SK-MEL-5 (cell line): ENCODE data around the gene LRRC31. TPM values are rescaled to one million over a fixed set of nuclear protein-coding genes. Genes with fewer than 3 reads are reported as not detected.

Experiments used
- DNase-seq: peaks from one replicate; pipeline ENCODE4 v3.0.0-alpha.2; 2016; ENCODE audit warnings: low read depth, low spot score
- in situ Hi-C: cut with HindIII; loops from 2 replicates; pipeline ENCODE4 v1.10.0; 2016; ENCODE audit warnings: low sequenced_read_pairs, high pct_unique_total_duplicates, low pct_unique_long_range_greater_than_20kb
- total RNA-seq: library from RNA; depleted of rRNA; stranded (reverse); fragments of >200 nt; shearing (Covaris generic); gene quantifications from 2 replicates; pipeline ENCODE4 v1.2.3, GENCODE V29; 2014

LRRC31 gene
- total RNA-seq, 1 experiment from 2014 or later = not detected

DNA sequence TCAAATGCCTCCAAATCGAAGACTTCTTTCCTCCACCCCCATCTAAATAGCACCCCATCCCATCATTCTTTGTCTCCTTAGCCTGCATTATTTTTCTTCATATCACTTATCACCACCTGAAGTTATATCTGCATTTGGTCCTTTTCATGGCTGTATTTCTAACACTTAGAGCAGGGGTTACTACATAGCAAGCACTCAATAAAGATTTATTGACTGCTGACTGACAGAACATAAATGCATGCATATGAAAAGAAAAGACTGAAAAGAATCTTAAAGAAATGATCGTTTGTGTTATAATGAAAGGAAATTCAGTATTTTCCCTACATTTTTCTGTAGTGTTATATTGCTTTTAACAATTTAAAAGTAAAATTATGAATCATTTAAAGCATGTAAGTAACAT is 1.4 kb downstream of the LRRC31 start:
- DNase-seq = no peak
- in situ Hi-C loops = no loop called here

DNA sequence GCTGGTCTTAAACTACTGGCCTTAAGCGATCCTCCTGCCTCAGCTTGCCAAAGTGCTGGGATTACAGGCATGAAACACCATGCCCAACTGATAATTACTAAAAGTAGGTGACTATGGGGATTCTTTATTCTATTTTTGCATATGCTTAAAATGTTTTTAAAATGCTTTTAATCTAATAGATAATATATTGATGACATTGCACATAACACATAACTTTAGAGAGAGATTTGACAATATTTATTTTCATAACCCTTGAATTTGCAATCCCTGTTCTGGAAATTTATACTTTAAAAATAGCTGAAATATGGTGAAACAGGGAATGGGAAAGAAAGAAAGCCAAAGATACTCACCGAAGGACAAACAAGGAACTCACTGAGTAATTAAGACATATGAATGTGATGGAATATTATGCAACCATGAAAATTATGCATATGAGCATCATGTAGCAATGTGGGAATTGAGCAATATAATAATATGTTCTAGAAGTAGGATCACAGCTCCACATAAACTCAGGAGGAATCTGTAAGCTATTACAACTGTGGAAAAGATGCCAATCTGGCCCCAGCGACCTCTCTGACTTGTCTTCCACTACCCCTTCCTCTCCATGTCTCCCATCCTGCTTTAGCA is 2.0 kb downstream of the LRRC31 start:
- in situ Hi-C loops = no loop called here
- no peak for DNase-seq

DNA sequence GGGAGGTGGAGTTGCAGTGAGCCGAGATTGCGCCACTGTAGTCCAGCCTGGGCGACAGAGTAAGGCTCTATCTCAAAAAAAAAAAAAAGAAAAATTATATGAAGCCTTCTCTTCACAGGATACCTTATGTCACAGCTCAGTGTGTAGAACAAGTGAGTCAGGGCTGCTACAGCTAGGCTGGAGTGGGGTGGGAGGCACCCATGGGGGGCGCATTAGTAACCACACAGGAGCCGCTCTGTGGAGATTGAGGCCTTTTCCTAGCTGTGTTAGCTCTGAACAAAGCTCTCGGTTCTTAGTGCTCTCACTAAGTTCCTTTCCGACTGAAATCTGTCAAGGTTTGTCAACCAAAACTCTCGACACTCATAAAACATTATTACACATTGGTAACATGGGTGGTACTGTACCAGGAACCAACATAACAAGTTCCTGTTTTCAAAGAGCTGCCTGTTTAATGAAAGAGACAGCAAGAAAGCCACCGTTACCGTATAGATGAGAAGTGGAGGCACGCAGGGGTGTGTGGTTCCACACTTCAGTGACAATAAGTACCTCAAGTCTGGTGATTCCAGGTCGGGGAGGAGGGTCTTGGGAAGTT is 4.5 kb downstream of the LRRC31 start:
- in situ Hi-C loops = no loop called here

DNA sequence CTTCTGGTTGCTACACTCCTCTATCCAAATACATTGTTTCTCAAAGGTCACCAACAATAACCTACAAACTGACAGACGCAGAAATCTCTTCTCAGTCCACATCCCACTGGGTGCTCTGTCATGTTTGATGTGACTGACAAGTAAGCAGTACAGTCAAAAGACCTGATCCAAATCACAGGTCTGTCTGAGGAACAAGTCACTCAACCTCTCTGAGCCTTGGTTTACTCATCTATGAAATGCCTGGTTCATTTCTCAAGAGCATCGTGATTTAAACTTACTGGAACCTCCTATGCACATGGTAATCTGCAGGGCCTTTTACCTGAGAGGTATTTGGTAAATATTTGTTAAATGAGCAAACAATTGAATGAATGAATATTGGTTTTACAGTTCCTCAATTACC is 5.5 kb downstream of the LRRC31 start:
- no peak for DNase-seq
- in situ Hi-C loops = no loop called here

More for the DNA sequence above, 4.5 kb downstream of the LRRC31 start:
- no peak for DNase-seq

DNA sequence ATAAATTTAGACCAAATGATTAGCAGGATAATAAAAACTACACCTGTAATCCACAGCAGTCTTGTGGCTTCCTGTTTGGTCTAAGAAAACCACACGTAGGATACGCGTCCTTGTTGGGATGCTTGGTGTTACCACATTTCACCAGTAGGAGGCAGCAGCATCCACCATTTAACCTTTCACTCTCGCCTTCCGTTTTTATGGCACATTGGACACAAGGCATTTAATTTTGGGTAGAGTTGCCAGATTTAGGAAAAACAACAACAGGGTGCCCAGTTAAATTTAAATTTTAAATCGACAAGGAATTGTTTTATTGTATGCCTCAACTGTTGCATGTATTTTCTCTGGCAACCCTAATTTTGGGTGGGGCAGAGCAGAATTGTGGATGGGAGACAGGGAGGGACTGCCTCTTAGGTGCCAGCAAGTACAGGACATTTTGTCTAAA is 6.3 kb downstream of the LRRC31 start:
- in situ Hi-C loops = no loop called here
- peak; percentile 79 for DNase-seq

DNA sequence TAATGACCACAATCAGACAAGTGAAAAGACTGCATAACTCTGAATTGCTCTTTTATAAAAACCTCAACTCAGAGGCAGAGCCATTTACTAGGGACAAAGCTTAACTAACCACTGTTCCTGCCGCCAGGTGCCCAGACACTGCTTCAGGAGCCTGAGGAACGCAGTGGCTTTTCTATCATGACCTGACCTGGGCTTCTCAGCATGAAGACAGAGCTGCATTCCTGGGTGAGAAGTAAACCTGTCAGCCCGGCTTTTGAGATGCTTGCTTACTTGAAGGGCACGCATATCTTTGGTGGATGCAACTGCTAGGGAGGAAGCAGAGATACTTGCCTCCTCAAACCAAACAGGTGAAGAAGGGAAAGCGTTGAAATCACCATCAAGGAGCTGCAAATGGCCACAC is 7.9 kb downstream of the LRRC31 start:
- DNase-seq = no peak
- in situ Hi-C loops = no loop called here

DNA sequence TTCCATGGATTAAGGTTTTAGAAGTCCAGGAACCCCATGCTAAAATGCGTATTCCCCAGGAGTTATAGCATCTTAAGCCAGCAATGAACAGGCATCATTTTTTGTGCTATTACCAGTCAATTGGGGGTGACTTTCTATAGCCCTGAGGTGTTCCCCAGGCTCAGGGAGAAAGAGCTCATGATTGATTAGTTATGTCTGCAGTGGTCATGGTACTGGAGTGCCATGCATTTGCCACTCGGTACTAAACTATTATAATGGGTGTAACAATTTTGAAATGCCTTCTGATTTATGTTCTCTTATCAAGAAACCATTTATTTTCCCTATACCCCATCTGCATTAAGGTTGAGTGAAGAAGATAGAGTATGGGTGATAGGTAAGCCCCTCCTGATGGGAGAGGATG is 11.9 kb downstream of the LRRC31 start:
- no peak for DNase-seq
- in situ Hi-C loops = no loop called here

DNA sequence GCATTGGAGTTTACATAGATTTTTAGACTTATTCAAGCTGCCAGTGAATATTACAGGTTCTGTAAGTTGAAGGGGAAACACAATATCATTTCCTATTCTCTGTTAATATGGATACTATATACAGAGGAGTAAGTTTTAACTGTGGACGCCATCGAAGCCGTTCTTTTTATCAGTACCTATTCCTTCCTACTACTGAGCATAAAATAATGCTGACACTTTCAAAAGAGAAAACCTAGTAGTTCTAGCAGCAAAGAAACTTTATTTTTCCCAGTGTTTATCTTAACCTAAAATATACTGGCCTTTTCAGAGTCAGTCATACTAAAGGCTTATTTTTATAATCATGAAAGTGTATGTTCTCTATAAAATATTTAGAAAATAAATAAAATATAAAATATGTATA is 14.2 kb downstream of the LRRC31 start:
- no peak for DNase-seq
- in situ Hi-C loops = no loop called here

DNA sequence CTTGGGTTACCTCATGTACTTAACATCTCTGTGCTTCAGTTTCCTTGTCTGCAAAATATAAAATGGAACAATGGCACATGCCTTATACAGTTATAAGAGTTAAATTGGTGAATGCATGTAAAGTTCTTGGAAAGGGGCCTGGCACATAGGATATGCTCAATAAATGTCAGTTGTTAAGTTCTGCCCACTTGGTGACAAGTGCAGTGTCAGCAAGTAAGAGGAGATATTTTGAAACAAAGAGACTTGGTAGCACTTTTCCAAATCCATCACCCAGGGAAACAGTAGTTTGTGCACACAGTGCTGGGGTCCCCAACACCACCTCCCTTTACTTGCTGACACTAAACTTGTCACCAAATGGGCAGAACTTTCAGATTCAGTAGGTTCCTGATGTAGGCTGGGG is 19.1 kb downstream of the LRRC31 start:
- in situ Hi-C loops = no loop called here
- DNase-seq = no peak

DNA sequence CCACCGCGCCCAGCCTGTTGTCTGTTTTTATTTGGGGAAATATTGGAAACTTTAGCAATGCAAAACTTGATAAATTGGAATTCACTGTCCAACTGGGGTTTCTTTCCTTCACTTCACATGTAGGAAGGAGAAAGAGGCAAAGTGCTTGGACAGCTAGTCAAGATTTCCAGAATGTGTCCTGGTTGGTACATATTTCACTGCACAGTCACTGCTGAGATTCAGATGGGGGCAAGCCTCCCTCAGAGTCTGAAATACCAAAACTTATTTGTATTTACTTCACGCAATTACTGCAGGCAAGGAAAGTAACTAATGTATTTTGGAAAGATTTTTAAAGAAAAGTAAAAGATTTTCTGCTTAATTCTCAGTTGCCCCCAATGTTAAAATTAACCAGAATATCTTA is 21.0 kb downstream of the LRRC31 start:
- in situ Hi-C loops = no loop called here
- no peak for DNase-seq

DNA sequence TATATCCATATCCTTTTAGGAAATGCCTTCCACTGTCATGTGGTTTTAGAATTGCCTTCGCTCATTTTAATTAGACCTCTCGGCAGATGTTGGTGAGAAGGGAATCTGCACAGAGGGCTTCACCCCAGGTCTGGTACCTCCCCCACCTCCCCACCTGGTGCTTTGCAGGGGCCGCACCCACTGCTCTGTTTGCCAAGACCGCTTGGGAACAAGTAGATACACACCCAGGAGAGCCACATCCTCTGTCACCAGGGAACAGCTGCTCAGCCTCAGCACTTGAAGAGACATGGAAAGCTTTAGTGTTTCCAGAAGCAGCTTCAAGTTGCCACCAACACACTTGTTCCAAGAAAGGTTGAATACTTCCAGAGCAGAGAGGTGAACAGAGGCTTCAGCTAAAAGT is 21.8 kb downstream of the LRRC31 start:
- DNase-seq = no peak
- in situ Hi-C loops = no loop called here

DNA sequence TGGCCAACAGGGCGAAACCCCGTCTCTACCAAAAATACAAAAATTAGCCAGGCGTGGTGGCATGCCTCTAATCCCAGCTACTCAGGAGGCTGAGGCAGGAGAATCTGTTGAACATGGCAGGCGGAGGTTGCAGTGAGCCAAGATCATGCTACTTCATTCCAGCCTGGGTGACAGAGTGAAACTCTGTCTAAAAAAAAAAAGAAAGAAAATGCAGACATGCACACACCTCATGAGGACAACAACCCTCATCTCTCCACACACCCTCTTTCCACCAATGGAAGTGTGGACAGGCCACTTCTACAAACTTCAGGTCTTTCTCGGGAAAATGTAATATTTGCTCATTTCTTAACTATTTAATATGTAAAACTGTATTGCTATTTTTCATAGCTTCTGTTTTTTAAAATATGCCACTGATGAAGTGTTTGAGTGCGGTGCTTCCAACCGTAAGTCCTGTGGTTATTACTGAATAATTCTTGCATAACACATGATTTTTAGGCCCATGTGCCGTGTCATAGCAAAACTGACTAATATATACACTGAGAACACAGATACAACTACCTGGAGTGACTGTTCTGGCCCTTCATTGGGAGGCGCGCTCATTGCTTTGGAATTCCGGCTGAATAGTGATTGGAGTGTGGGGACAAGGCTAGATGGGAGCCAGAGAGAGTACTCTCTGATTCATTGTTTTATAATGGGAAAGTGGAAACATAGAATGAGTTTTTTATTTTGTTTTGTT is 23.1 kb downstream of the LRRC31 start:
- DNase-seq = no peak
- in situ Hi-C loops = no loop called here

DNA sequence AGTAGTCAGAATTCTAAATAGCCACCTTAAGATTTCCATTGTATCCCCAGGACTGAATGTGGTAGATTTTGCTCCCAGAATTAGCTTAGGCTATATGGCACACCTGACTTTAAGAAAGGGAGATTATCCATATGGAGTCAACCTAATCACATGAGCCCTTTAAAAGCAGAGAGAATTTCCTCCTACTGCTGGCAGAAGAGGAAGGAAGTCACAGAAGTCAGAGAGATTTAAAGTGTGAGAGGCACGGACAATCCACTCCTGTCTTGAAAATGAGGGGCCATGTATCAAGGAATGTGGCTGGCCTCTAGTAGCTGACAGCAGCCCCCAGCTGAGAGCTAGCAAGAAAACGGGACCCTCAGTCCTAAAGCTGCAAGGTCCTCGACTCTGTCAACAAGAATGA is 26.8 kb downstream of the LRRC31 start:
- no peak for DNase-seq
- in situ Hi-C loops = no loop called here

DNA sequence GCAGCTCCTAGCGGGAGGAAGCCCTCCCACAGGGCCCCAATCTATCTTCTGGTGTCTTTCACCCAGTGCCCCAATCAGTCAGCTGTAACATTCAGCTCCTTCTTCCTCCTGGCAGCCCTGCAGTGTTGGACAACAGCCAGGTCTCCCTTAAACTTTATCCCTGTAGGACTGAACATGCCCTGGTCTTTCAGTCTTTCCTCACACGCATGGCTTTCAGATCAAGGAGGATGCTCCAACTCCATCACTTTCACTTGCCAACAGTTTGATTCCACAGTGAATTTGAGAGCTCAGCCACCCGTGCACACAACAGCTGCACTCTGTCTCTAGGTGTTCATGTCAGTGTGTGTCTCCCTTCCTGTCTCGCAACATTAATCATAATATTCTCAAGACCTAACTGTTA is 28.6 kb downstream of the LRRC31 start:
- in situ Hi-C loops = no loop called here
- DNase-seq = no peak

DNA sequence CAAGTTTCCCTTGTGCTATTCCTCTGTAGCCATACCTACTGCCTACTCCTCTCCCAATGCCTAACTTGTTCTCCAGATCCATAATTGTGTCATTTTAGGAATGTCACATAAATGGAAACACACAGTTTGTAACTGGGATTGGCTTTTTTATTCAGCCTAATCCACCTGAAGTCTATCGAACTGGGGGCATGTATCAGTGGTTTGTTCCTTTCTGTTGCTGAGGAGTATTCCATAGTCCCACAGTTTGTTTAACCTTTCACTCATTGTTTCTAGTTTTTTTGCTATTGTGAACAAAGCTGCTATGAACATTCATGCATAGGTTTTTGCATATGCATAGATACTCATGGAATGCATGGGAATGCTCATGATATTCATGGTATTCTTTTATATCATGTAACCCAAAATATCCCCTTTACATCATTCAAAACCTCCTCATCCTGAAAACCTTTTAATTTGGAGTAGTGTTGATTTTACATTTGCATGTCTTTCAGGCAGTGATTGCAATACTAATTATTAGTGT is 31.2 kb downstream of the LRRC31 start:
- in situ Hi-C loops = no loop called here
- DNase-seq = no peak

DNA sequence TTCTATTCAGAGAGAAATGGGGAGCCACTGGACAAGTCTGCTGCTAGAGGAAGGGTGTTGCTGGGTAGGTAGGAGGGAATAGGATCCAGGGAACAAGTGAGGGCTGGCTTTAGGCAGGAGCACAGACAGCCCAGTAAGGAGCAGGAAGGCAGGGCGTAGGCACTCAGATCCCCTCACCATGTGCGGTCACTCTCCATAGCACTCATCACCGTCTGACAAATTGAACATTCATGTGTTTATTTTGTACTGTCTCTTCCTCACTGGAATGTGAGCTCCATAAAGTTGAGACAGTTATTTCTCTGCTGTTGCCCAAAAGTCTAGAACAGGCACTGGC is 32.8 kb downstream of the LRRC31 start:
- in situ Hi-C loops = no loop called here
- DNase-seq = no peak

DNA sequence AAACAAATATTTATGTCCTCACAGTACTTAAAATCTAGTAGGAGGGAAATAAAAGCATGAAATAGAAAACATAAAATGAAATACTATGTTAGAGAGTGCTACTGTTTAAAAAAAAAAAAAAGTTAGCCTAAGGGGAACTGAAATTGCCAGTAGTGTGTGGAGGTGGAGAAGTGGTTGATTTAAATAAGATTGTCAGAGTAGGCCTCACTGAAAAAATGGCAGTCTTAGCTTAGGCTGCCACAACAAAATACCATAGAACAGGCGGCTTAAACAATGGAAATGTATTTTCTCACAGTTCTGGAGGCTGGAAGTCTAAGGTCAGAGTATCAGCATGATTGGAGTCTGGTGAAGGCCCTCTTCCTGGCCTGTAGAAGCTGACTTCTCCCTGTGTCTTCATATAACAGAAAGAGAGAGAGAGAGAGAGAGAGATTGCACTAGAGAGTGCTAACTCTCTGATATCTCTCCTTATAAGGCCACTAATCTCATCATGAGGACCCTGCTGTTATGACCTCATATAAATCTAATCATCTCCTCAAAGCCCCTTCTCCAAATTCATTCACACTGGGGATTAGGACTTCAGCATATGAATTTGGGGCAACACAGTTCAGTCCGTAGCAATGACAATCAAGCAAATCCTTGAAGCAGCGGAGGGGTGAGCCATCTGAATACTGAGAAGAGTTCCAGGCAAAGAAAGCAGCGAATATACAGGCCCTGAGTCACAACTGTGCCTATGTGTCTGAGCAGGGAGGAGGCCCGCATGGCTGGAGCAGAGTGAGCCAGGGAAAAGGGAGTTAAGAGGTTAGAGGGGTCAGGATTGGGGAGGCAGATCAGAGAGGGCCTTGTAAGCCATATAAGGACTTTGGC is 33.4 kb downstream of the LRRC31 start:
- no peak for DNase-seq
- in situ Hi-C loops = no loop called here

DNA sequence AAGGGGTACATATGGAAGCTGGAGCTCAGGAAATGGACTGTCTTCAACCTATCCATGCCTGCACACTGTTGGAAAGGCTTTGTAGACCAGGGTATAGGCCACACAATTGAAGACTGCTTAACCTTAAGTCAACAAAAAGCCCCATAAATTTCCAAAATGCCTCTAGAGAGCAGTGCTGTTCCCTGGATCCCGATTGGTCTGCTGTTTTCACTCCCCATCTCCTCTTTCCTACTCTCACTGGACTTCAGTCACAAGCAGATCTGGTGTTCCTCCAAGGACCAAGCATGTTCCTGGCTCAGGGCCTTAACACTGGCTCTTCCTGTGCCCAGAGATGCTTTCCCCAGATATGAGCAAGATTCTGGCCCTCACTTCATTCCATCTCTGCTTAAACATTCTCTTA is 34.2 kb downstream of the LRRC31 start:
- DNase-seq = peak; percentile 17
- in situ Hi-C loops = no loop called here
